ENCODE results near the gene CTPS2. TPM values are rescaled to one million over a fixed set of nuclear protein-coding genes. Genes with fewer than 3 reads are reported as not detected.
"Not testable (repeated sequence)": the region's sequence is repeated elsewhere in the genome, so short reads cannot be mapped to it uniquely, and the experiment has no call there.

The CTPS2 gene
- total RNA-seq, 1 donor from 2014 or later, result 24.3 TPM

GRCh38 chrX:16603235-16603634, 109.2 kb downstream of the CTPS2 start:
- not testable (repeated sequence) for DNase-seq

- no peak for DNase-seq
Observed at GRCh38 chrX:16601885-16602284, 110.6 kb downstream of the CTPS2 start.

- no peak for DNase-seq
Observed at GRCh38 chrX:16594490-16594889, 118.0 kb downstream of the CTPS2 start.

- no peak for DNase-seq
Observed at GRCh38 chrX:16593801-16594200, 118.7 kb downstream of the CTPS2 start.

GRCh38 chrX:16592194-16592770, 120.2 kb downstream of the CTPS2 start:
- DNase-seq, result no peak

- no peak for DNase-seq
Observed at GRCh38 chrX:16589826-16590225, 122.6 kb downstream of the CTPS2 start.

GRCh38 chrX:16589211-16589610, 123.3 kb downstream of the CTPS2 start:
- no peak for DNase-seq

GRCh38 chrX:16588266-16588665, 124.2 kb downstream of the CTPS2 start:
- no peak for DNase-seq

GRCh38 chrX:16587836-16588235, 124.6 kb downstream of the CTPS2 start:
- no peak for DNase-seq

GRCh38 chrX:16586377-16587112, 125.9 kb downstream of the CTPS2 start:
- DNase-seq, result no peak

GRCh38 chrX:16585486-16586376, 126.7 kb downstream of the CTPS2 start:
- DNase-seq, result no peak

- not testable (repeated sequence) for DNase-seq
Observed at GRCh38 chrX:16580004-16580797, 132.3 kb downstream of the CTPS2 start.

- DNase-seq, result no peak
Observed at GRCh38 chrX:16579517-16579916, 133.0 kb downstream of the CTPS2 start.

- no peak for DNase-seq
Observed at GRCh38 chrX:16578218-16578617, 134.3 kb downstream of the CTPS2 start.

- DNase-seq, result no peak
Observed at GRCh38 chrX:16577483-16578029, 134.9 kb downstream of the CTPS2 start.

GRCh38 chrX:16575388-16575787, 137.1 kb downstream of the CTPS2 start:
- not testable (repeated sequence) for DNase-seq

- no peak for DNase-seq
Observed at GRCh38 chrX:16573781-16574180, 138.7 kb downstream of the CTPS2 start.

- DNase-seq, result no peak
Observed at GRCh38 chrX:16567681-16568080, 144.8 kb downstream of the CTPS2 start.

- no peak for DNase-seq
Observed at GRCh38 chrX:16566571-16566970, 145.9 kb downstream of the CTPS2 start.

GRCh38 chrX:16560173-16560572, 152.3 kb downstream of the CTPS2 start:
- DNase-seq, result no peak

GRCh38 chrX:16559206-16559619, 153.3 kb downstream of the CTPS2 start:
- peak; percentile 4 for DNase-seq

- DNase-seq, result no peak
Observed at GRCh38 chrX:16558489-16558888, 154.0 kb downstream of the CTPS2 start.
